HG02852 (cell line): ENCODE measurements around the gene BCAN.

Experiments used
- ATAC-seq: cut with Tn5 transposase; IDR thresholded peaks from one replicate; pipeline ENCODE4 v1.9.1; 2021; ENCODE audit warnings: mild to moderate bottlenecking, moderate library complexity; ENCODE audit not compliant: unreplicated experiment

The BCAN gene

DNA sequence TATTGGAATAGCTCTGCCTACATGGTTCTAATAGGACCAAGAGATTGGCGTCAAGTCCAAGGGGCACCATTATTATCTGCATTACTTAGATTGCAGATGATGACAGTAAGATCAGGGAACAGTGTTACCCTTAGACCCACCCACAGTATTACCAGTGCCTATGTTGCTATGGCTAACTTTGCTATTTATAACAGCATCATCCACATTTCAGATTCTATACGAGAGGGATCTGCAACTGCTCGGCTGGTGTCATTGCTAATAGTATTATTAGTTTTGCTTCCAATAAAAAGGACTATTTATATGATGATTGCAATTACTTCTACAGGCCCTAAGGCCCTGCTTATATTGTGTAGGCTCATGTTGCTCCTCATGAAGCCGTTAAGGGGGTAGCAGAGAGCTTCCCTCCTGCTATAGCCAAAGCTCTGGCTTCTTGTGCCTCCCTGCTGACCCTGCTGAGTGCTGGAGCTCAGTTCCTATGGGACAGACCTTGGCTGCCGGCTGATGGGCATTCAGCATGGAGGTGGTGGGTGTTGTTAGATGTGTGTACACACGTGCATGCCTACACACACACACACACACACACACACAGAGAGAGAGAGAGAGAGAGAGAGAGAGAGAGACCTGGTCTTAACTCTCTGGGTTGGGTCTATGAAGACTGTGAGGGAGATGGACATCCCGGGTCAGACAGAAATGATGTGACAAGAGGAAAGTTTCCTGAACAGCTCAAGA is 1.3 kb downstream of the BCAN start:
- ATAC-seq: no peak

- peak; percentile 75 for ATAC-seq
Observed at GRCh38 chr1:156643778-156644092, 1.8 kb downstream of the BCAN start.

DNA sequence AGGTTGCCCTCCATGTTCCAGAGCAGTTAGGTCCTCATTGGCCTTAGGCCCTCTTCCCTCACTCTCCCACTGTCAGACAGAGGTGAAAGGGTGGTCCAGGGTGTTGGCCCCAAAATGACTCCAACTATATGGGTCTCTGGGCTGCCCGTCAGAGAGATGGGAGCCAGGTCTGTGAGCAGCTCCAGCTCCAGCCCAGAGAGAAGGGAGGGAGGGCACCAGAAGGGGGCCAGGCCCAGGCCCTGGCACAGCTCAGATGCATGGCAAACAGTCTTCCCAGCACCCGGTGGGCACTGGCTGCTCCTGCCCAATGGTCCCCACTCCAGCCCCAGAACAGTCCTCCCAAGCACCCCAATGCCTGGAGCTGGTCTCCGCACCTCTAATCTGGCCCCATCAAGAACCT is 2.2 kb downstream of the BCAN start:
- no peak for ATAC-seq

DNA sequence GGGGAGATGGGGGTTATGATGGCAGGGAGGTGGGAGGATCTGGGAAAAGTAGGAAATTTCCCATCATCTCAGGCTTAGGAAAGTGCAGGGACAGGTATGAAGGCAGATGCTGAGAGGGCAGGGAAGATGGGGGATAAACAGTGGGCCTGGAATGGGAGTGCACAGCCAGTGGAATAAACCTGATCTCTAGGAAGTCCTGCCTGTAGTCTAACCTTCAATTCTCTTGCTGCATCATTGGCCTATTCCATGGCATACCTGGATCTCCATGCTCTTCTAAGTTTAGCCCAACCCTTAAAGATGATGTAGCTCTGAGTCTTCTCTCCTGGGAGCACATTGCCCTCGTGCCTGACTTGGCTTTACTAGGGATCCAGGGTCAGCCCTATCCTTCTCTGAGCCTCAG is 2.7 kb downstream of the BCAN start:
- no peak for ATAC-seq

GRCh38 chr1:156645056-156645455 is 3.1 kb downstream of the BCAN start:
- ATAC-seq: no peak

DNA sequence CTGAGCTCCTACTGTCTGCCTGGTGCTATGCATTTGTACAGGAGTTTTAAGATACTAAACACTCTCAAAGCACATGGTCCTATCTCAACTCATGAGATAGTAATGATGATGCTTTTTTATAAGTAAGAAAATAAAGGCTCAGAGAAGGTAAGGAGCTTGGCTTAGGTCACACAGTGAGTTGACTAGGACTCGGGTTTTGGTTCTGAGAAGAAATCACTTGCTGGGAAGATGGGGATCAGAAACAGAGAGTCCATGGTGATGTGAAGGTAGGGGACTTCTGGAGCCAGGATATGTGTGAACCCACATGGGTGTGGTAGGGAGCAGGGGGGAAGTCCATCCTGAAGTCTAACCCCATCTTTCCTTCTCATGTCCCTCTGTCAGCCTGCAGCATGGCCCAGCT is 3.7 kb downstream of the BCAN start:
- no peak for ATAC-seq

- ATAC-seq: no peak
Observed at GRCh38 chr1:156646738-156647211, 4.9 kb downstream of the BCAN start.

- no peak for ATAC-seq
Observed at GRCh38 chr1:156647351-156647750, 5.4 kb downstream of the BCAN start.

DNA sequence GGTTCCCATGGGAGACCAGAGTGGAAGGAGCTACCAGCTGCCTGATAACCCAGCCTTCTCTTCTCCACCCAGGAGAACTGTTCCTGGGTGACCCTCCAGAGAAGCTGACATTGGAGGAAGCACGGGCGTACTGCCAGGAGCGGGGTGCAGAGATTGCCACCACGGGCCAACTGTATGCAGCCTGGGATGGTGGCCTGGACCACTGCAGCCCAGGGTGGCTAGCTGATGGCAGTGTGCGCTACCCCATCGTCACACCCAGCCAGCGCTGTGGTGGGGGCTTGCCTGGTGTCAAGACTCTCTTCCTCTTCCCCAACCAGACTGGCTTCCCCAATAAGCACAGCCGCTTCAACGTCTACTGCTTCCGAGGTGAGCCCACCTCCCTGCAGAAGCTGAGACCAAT is 6.6 kb downstream of the BCAN start:
- ATAC-seq: no peak

- ATAC-seq: no peak
Observed at GRCh38 chr1:156648951-156649350, 7.0 kb downstream of the BCAN start.

DNA sequence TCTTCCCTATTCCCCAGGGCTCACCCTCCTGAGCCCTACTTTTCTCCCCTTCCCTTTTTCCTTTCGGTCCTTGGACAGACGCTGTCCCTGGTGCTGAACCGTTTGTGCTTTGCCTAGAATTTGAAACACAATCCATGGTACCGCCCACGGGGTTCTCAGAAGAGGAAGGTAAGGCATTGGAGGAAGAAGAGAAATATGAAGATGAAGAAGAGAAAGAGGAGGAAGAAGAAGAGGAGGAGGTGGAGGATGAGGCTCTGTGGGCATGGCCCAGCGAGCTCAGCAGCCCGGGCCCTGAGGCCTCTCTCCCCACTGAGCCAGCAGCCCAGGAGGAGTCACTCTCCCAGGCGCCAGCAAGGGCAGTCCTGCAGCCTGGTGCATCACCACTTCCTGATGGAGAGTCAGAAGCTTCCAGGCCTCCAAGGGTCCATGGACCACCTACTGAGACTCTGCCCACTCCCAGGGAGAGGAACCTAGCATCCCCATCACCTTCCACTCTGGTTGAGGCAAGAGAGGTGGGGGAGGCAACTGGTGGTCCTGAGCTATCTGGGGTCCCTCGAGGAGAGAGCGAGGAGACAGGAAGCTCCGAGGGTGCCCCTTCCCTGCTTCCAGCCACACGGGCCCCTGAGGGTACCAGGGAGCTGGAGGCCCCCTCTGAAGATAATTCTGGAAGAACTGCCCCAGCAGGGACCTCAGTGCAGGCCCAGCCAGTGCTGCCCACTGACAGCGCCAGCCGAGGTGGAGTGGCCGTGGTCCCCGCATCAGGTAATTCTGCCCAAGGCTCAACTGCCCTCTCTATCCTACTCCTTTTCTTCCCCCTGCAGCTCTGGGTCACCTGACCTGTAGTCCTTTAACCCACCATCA is 10.4 kb downstream of the BCAN start:
- no peak for ATAC-seq

DNA sequence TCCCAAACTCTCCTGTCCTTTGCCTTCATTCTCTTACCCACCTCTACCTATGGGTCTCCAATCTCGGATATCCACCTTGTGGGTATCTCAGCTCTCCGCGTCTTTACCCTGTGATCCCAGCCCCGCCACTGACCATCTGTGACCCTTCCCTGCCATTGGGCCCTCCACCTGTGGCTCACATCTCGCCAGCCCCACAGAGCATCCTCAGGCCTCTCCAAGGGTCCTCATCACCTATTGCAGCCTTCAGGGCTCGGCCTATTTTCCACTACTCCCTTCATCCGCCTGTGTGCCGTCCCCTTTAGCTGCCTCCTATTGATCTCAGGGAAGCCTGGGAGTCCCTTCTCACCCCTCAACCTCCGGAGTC is 11.1 kb downstream of the BCAN start:
- ATAC-seq: no peak

DNA sequence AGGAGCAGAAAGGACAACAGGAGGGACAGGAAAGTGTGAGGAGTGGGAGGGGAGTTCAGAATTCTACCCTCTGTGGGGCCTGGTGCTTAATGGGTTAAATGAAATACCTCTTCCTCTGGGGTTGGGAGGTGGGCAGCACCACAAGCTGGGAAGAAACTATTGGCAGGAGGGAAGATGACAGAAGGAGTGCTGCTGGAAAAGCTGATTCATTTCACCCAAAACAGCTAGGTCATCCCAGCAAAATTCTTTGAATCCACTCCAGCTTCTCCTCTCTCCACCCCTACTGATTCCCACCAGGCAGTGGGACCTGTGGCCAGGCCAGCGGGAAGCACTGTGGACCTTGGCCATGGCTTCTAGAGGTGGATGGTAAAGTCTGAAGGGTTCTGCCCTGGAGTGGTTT is 12.8 kb downstream of the BCAN start:
- ATAC-seq: no peak

GRCh38 chr1:156655151-156655903 is 13.4 kb downstream of the BCAN start:
- no peak for ATAC-seq

GRCh38 chr1:156655904-156656516 is 14.1 kb downstream of the BCAN start:
- ATAC-seq: no peak

DNA sequence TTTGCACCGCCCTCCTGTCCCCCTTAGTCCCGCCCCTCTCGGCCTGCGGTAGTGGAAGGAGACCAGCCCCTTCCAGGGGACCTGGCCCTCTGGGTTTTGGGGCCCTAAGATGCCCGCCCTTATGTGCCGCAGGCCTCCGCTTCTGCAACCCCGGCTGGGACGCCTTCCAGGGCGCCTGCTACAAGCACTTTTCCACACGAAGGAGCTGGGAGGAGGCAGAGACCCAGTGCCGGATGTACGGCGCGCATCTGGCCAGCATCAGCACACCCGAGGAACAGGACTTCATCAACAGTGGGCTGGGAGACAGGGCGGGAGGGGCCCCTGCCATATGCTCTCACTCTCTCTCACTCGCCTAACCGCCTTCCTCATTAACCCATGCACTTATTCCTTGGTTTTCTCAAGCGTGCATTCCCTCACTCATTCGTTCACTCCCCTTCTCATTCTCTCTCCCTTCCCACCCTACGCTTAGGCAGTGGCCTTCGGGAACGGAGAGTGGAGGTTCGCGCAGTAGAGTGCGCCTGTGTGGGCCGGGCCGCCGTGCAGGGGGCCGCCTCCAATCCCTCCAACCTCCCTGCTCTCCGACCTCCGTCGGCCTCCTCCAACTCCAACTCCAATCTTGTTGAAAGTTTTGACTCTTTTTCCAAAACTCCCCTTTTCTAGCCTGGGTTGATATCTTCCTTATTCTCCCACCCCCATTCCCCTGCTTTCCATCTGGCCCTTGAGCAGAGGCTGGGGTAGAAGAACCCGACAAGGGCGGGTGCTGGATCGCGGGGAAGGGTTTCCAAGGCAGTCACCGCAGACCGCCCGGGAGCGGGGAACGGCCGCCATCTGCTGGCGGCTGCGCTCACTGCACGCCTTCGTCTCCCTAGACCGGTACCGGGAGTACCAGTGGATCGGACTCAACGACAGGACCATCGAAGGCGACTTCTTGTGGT is 15.2 kb downstream of the BCAN start:
- no peak for ATAC-seq

DNA sequence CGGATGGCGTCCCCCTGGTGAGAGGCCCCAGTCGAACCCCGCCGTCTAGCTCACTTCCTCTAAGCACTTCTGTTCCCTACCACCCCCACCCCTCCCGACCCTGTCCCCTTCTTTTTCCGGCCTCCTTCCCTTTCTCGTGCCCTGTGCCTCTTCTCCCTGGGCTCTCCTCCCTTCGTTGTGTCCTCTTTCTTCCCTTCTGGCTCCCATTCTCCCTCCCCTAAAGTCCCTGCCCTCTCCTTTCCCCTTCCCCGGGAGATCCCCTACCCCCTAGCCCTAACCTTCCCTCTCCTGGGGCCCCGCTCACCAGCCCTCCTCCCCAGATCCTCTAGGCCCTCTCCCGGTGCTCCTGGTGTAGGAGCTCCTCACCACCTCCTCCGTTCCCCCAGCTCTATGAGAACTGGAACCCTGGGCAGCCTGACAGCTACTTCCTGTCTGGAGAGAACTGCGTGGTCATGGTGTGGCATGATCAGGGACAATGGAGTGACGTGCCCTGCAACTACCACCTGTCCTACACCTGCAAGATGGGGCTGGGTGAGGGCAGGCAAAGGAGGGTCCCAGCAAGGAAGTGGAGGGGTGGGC is 15.9 kb downstream of the BCAN start:
- ATAC-seq: no peak

DNA sequence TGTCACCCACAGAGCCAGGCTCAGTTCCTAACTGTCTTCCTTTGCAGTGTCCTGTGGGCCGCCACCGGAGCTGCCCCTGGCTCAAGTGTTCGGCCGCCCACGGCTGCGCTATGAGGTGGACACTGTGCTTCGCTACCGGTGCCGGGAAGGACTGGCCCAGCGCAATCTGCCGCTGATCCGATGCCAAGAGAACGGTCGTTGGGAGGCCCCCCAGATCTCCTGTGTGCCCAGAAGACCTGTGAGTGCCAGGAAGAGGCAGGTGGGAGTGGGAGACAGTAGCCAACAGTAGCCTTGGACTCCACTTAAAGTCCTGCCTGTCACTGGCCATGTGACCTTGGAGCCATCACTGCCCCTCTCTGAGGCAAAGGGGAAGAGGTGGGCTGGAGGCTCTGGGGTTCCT is 16.6 kb downstream of the BCAN start:
- no peak for ATAC-seq

- ATAC-seq: no peak
Observed at GRCh38 chr1:156658945-156659574, 17.1 kb downstream of the BCAN start.

DNA sequence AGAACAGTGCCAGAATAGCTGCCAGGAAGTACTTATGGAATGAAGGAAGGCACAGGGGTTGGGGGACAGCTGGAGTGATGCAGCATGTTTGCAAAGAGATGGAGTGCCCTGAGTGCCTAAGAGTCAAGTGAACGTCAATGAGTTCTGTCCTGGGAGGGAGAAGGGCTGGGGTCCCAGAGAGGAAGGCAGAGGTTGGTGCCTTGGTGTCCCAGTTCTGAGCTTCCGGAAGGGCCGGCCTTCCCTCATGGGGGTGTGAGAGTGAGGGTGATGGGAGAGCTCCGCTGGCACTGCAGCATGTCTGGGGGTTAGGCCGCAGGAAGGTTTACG is 17.7 kb downstream of the BCAN start:
- ATAC-seq: no peak
